HepG2 (cell line): ENCODE results near the gene RPSA. TPM values are rescaled to one million over a fixed set of nuclear protein-coding genes. Genes with fewer than 3 reads are reported as not detected.

Experiments
- ARNTL ChIP-seq: sonication (generic); formaldehyde crosslinking; IDR thresholded peaks from 2 replicates; pipeline ENCODE4 v1.4.0; 2020; ENCODE audit warnings: mild to moderate bottlenecking, missing genetic modification reagents
- FOXO1 ChIP-seq: sonication (generic); formaldehyde crosslinking; IDR thresholded peaks from 2 replicates; pipeline ENCODE4 v1.4.0; 2020; ENCODE audit warnings: missing genetic modification reagents
- HNF4G ChIP-seq, 2 experiments: sonication (generic) in 1 of 2; formaldehyde crosslinking in 1 of 2; IDR thresholded peaks; 2 replicates each; pipeline versions ENCODE4 v1.4.0 to v1.6.1; 2011 to 2020; ENCODE audit warnings: borderline replicate concordance in 2 of 2, low read depth in 2 of 2, mild to moderate bottlenecking in 2 of 2, low read length in 1 of 2, missing genetic modification reagents in 1 of 2, moderate library complexity in 1 of 2
- JUN ChIP-seq: sonication (generic); formaldehyde crosslinking; IDR thresholded peaks from 2 replicates; pipeline ENCODE4 v1.4.0; 2020; ENCODE audit warnings: mild to moderate bottlenecking, missing genetic modification reagents
- MAZ ChIP-seq, 2 experiments: sonication (generic) in 1 of 2; formaldehyde crosslinking in 1 of 2; IDR thresholded peaks; 2 replicates each; pipeline versions ENCODE4 v1.5.0 to v1.6.1; 2012 to 2020; ENCODE audit warnings: low read depth in 2 of 2, mild to moderate bottlenecking in 2 of 2, borderline replicate concordance in 1 of 2, improper control_type of control experiment in 1 of 2, low read length in 1 of 2, missing genetic modification reagents in 1 of 2, moderate library complexity in 1 of 2
- PITX1 ChIP-seq: sonication (generic); formaldehyde crosslinking; IDR thresholded peaks from 2 replicates; pipeline ENCODE4 v1.5.1; 2020; ENCODE audit warnings: mild to moderate bottlenecking, missing genetic modification reagents
- RARA ChIP-seq: IDR thresholded peaks from 2 replicates; pipeline ENCODE4 v1.6.1; 2016; ENCODE audit warnings: missing genetic modification reagents, missing compliant biosample characterization
- SCMH1 ChIP-seq: sonication (generic); formaldehyde crosslinking; IDR thresholded peaks from 2 replicates; pipeline ENCODE4 v1.9.0; 2021; ENCODE audit warnings: missing genetic modification reagents, mild to moderate bottlenecking, borderline replicate concordance
- SMYD3 ChIP-seq: sonication (generic); formaldehyde crosslinking; IDR thresholded peaks from 2 replicates; pipeline ENCODE4 v1.8.1; 2023; ENCODE audit warnings: mild to moderate bottlenecking, missing genetic modification reagents
- SOX5 ChIP-seq: IDR thresholded peaks from 2 replicates; pipeline ENCODE4 v1.6.1; 2016; ENCODE audit warnings: borderline replicate concordance
- TAF1 ChIP-seq: sonication (generic); formaldehyde crosslinking; IDR thresholded peaks from 2 replicates; pipeline ENCODE4 v1.4.0; 2020; ENCODE audit warnings: missing genetic modification reagents
- TAF15 ChIP-seq: fragments of 200-400 bp; formaldehyde crosslinking; IDR thresholded peaks from one replicate; pipeline ENCODE4 v1.6.1; 2018; ENCODE audit warnings: mild to moderate bottlenecking, low read depth, low read length; ENCODE audit not compliant: poor library complexity, severe bottlenecking
- ZFP37 ChIP-seq: sonication (generic); formaldehyde crosslinking; IDR thresholded peaks from 2 replicates; pipeline ENCODE4 v1.4.0; 2020; ENCODE audit warnings: missing genetic modification reagents, borderline replicate concordance
- ZNF329 ChIP-seq: sonication (generic); formaldehyde crosslinking; IDR thresholded peaks from 2 replicates; pipeline ENCODE4 v1.9.0; 2021; ENCODE audit warnings: low read depth, mild to moderate bottlenecking, missing genetic modification reagents
- ZNF614 ChIP-seq: IDR thresholded peaks from 2 replicates; pipeline ENCODE4 v1.6.1; 2018; ENCODE audit warnings: missing biosample characterization, missing genetic modification reagents, inconsistent platforms, borderline replicate concordance
- ZNF615 ChIP-seq: sonication (generic); formaldehyde crosslinking; IDR thresholded peaks from 2 replicates; pipeline ENCODE4 v1.5.0; 2020; ENCODE audit warnings: mild to moderate bottlenecking, missing genetic modification reagents, borderline replicate concordance
- ZNF652 ChIP-seq: IDR thresholded peaks from 2 replicates; pipeline ENCODE4 v1.6.1; 2016; ENCODE audit warnings: low read depth, borderline replicate concordance
- ZNF788 ChIP-seq: sonication (generic); formaldehyde crosslinking; IDR thresholded peaks from 2 replicates; pipeline ENCODE4 v1.5.0; 2020; ENCODE audit warnings: mild to moderate bottlenecking, missing genetic modification reagents, borderline replicate concordance
- polyA plus RNA-seq, 8 experiments: library from polyadenylated mRNA; depleted of rRNA in 3 of 8; stranded (reverse) in 7 of 8; unstranded in 1 of 8; fragments of >200 nt; fragmentation: Illumina TruSeq in 4 of 8; extraction: Trizol in 4 of 8; gene quantifications; 2 replicates each; pipeline versions ENCODE4 v1.2.1 to v1.2.3, GENCODE V29; 2011 to 2016; ENCODE audit warnings: low read depth in 4 of 8, missing spikeins in 1 of 8, mixed read lengths in 1 of 8; ENCODE audit not compliant: insufficient read depth in 1 of 8
- total RNA-seq, 5 experiments: library from RNA; depleted of rRNA; stranded (reverse); fragments of >200 nt; fragmentation: Illumina TruSeq; extraction: Trizol; gene quantifications; 2 replicates each; pipeline ENCODE4 v1.2.3, GENCODE V29; 2016; ENCODE audit warnings: low read depth in 1 of 5
- TF ChIP-seq, protein P1 (sequence below): sonication (generic); formaldehyde crosslinking; IDR thresholded peaks from 2 replicates; pipeline ENCODE4 v1.4.0; 2020; ENCODE audit warnings: missing genetic modification reagents
- TF ChIP-seq, protein P2 (sequence below): sonication (generic); formaldehyde crosslinking; conservative IDR thresholded peaks from 2 replicates; pipeline ENCODE4 v1.4.0; 2020; ENCODE audit warnings: missing genetic modification reagents
- TF ChIP-seq, protein P3 (sequence below): sonication (generic); formaldehyde crosslinking; conservative IDR thresholded peaks from 2 replicates; pipeline ENCODE4 v1.8.1; 2023; ENCODE audit warnings: missing genetic modification reagents
- TF ChIP-seq, protein P4 (sequence below): sonication (generic); formaldehyde crosslinking; IDR thresholded peaks from 2 replicates; pipeline ENCODE4 v1.8.0; 2022; ENCODE audit warnings: missing genetic modification reagents, mild to moderate bottlenecking, inconsistent platforms, borderline replicate concordance

The RPSA gene
- total and polyA plus RNA-seq, 2 of the 13 experiments (the other 11 are each of a cell fraction or from before 2014, with no cell fraction given): 1,683 to 3,226 TPM

DNA sequence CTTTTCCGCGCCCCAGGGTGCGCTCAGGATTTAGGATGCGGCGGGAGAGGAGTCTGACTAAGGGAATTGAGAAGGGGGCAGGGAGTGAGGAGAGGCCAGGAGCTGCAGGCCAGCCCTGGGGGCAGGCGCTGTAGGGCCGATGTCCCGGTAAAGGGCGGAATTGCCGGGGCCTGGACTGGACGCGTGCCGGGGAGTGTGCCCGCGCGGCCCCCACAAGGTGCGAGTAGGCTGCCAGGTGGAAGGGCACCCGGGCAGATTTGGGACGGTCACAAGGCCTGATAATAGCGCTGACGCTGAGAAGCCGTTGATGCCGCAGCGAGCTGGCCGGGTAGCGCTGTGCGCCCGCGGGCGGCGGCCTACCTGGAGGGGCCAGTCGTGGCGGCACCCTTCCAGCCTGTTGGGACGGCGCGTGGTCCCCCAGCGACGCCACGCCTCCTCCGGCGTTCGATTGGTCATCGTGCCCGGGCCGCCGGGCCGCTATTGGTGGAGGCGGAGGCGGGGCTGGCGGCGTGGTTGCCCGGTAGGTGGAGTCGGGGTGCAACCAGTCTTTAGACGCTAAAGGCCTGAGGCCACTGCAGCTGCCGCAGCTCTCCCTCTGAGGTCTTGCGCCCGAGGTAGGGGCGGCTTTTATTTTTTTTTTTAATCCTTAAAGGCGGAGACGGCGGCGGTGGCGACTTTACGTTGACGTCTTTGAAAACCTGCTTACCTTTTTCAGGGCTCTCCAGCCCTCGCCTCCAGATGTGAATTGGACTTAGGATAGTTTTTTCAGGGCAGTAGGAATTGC is 22.4 kb upstream of the RPSA start (continued):
- TF ChIP-seq, protein P1, sequence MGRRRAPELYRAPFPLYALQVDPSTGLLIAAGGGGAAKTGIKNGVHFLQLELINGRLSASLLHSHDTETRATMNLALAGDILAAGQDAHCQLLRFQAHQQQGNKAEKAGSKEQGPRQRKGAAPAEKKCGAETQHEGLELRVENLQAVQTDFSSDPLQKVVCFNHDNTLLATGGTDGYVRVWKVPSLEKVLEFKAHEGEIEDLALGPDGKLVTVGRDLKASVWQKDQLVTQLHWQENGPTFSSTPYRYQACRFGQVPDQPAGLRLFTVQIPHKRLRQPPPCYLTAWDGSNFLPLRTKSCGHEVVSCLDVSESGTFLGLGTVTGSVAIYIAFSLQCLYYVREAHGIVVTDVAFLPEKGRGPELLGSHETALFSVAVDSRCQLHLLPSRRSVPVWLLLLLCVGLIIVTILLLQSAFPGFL (CRISPR knock-in tag): peak; percentile 71; the same call in 1 of the 2 replicates
- TF ChIP-seq RARA (CRISPR knock-in tag) (0 out of 2 replicates have a peak, but pooled peaks have one; percentile 7), ZNF329 (CRISPR knock-in tag) (no peak), ZNF614 (no peak), ARNTL (peak; percentile 80; the same call in 1 of the 2 replicates), MAZ (IDR thresholded peaks at IDR 0.05; ENCODE audit: borderline replicate concordance, low read depth, low read length) (0 out of 2 replicates have a peak, but pooled peaks have one; percentile 26), MAZ (CRISPR knock-in tag; IDR thresholded peaks at IDR 0.05; ENCODE audit: low read depth) (peak; percentile 80; the same call in 1 of the 2 replicates), PITX1 (CRISPR knock-in tag) (0 out of 2 replicates have a peak, but pooled peaks have one; percentile 6), ZFP37 (CRISPR knock-in tag) (no peak), ZNF652 (CRISPR knock-in tag) (no peak), SMYD3 (no peak), ZNF788 (CRISPR knock-in tag) (peak; percentile 51; the same call in 1 of the 2 replicates), SOX5 (CRISPR knock-in tag) (no peak), JUN (CRISPR knock-in tag) (no peak), HNF4G (IDR thresholded peaks at IDR 0.05; ENCODE audit: borderline replicate concordance, low read depth, low read length) (no peak), HNF4G (CRISPR knock-in tag; IDR thresholded peaks at IDR 0.05; ENCODE audit: borderline replicate concordance, low read depth) (peak; percentile 59; the same call in 1 of the 2 replicates), SCMH1 (CRISPR knock-in tag) (no peak), TAF1 (CRISPR knock-in tag) (peak; percentile 84), TAF15 (peak; percentile 22), FOXO1 (CRISPR knock-in tag) (no peak), ZNF615 (CRISPR knock-in tag) (0 out of 2 replicates have a peak, but pooled peaks have one; percentile 21)
- TF ChIP-seq, protein P2, sequence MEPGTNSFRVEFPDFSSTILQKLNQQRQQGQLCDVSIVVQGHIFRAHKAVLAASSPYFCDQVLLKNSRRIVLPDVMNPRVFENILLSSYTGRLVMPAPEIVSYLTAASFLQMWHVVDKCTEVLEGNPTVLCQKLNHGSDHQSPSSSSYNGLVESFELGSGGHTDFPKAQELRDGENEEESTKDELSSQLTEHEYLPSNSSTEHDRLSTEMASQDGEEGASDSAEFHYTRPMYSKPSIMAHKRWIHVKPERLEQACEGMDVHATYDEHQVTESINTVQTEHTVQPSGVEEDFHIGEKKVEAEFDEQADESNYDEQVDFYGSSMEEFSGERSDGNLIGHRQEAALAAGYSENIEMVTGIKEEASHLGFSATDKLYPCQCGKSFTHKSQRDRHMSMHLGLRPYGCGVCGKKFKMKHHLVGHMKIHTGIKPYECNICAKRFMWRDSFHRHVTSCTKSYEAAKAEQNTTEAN (CRISPR knock-in tag): peak; percentile 59; the same call in 1 of the 2 replicates
- TF ChIP-seq, protein P3, sequence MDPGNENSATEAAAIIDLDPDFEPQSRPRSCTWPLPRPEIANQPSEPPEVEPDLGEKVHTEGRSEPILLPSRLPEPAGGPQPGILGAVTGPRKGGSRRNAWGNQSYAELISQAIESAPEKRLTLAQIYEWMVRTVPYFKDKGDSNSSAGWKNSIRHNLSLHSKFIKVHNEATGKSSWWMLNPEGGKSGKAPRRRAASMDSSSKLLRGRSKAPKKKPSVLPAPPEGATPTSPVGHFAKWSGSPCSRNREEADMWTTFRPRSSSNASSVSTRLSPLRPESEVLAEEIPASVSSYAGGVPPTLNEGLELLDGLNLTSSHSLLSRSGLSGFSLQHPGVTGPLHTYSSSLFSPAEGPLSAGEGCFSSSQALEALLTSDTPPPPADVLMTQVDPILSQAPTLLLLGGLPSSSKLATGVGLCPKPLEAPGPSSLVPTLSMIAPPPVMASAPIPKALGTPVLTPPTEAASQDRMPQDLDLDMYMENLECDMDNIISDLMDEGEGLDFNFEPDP: no peak
- TF ChIP-seq, protein P4, sequence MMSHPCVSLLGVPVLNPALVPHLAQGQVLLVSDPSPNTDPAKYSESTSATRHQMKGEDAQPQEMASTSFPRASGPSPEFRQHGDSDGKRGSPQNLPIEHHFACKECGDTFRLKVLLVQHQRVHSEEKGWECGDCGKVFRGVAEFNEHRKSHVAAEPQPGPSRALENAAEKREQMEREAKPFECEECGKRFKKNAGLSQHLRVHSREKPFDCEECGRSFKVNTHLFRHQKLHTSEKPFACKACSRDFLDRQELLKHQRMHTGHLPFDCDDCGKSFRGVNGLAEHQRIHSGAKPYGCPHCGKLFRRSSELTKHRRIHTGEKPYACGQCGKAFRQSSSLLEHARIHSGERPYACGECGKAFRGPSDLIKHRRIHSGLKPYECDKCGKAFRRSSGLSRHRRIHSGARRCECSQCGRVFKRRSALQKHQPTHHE (CRISPR knock-in tag): no peak
